Kidney (tissue), 22 donors: ENCODE results near the gene NLRP1. TPM values are rescaled to one million over a fixed set of nuclear protein-coding genes. Genes with fewer than 3 reads are reported as not detected.

Source experiments
- DNase-seq, 5 donors: peaks; one replicate each; pipeline ENCODE4 v3.0.0-alpha.2; 2013 to 2020
- FAIRE-seq: peaks from 2 replicates; lab custom pipeline; 2012; peaks lifted over from hg19 to GRCh38; lab: Jason Lieb, UNC
- H3K27ac ChIP-seq, 2 donors: one replicate each; pipeline ENCODE4 v1.7.0; 2013; ENCODE audit warnings: low read depth in 2 of 2, low read length in 2 of 2, inconsistent platforms in 1 of 2
- H3K27me3 ChIP-seq: one replicate; pipeline ENCODE4 v1.7.1; 2013; ENCODE audit warnings: low read length, inconsistent platforms; ENCODE audit not compliant: control insufficient read depth, insufficient read depth
- H3K36me3 ChIP-seq, 3 donors: one replicate each; pipeline versions ENCODE4 v1.7.0 to v1.7.1; 2013; ENCODE audit warnings: low read length in 3 of 3, control low read depth in 1 of 3, inconsistent platforms in 1 of 3; ENCODE audit not compliant: insufficient read depth in 3 of 3, control insufficient read depth in 2 of 3
- H3K4me1 ChIP-seq, 3 donors: one replicate each; pipeline versions ENCODE4 v1.7.0 to v1.7.1; 2013; ENCODE audit warnings: low read length in 3 of 3, inconsistent platforms in 1 of 3, low read depth in 1 of 3; ENCODE audit not compliant: control insufficient read depth in 2 of 3, insufficient read depth in 2 of 3
- H3K4me3 ChIP-seq, 3 donors: one replicate each; pipeline versions ENCODE4 v1.7.0 to v1.8.1; 2013; ENCODE audit warnings: low read length in 3 of 3, control low read depth in 1 of 3, inconsistent platforms in 1 of 3
- H3K9ac ChIP-seq, 3 donors: one replicate each; pipeline versions ENCODE4 v1.7.0 to v1.7.1; 2013; ENCODE audit warnings: low read length in 3 of 3, control low read depth in 1 of 3, inconsistent platforms in 1 of 3
- H3K9me3 ChIP-seq, 3 donors: one replicate each; pipeline versions ENCODE4 v1.7.0 to v1.7.1; 2013; ENCODE audit warnings: low read length in 3 of 3, control low read depth in 1 of 3, inconsistent platforms in 1 of 3; ENCODE audit not compliant: control insufficient read depth in 2 of 3, insufficient read depth in 1 of 3
- intact Hi-C: fragments of 100-400 bp; cut with DNase I; formaldehyde crosslinking; loops from one replicate; pipeline ENCODE4 v1.11.1; 2022
- long read RNA-seq, 10 donors: library from polyadenylated mRNA in 1 of 10; unstranded in 1 of 10; transcript quantifications; one replicate each; pipeline ENCODE4 v2.0.0 and lab custom pipeline, GENCODE V29; 2021 to 2026
- polyA plus RNA-seq: library from polyadenylated mRNA; stranded (reverse); fragments of 350-450 nt; fragmentation: Illumina TruSeq; extraction: RNeasy Lipid Tissue Mini Kit (QIAGEN cat#74804); gene quantifications from one replicate; pipeline ENCODE4 v1.2.3, GENCODE V29; 2014; ENCODE audit warnings: low read depth, low replicate concordance; ENCODE audit not compliant: insufficient read depth
- total RNA-seq: library from RNA; stranded (reverse); fragmentation: NEBNext Ultra II Directional; extraction: Animal tissue kit (Norgen Biotek cat#: 25700); gene quantifications from one replicate; pipeline ENCODE4 v1.2.1, GENCODE V29; 2021
- TF ChIP-seq, protein P1 (sequence below): IDR thresholded peaks from 3 replicates; pipeline ENCODE4 v1.5.1; 2012; ENCODE audit warnings: mild to moderate bottlenecking, moderate library complexity, borderline replicate concordance; ENCODE audit not compliant: insufficient read depth; ENCODE audit errors: extremely low read depth
- donor health status: control.
- donor health status: control.
- donor health status: control.
- donor health status: control.
- donor health status: control.
- donor health status: DM: yes; HTN: yes; CAD: no.
- donor health status: Normal renal cell carcinoma (clear cell type).

Gene NLRP1
- 19.6 TPM for total RNA-seq
- polyA plus RNA-seq, result 11.4 TPM
- long read RNA-seq, donor 1, transcript NLRP1-206 (2 exons, 1,627 nt), result major isoform, 32 of 32 reads
- long read RNA-seq, donor 1, partial matches to known transcripts, result 0 of 32 reads
- long read RNA-seq, donor 1, other reads (novel, unspliced or antisense), result 0 of 32 reads
- long read RNA-seq, donor 2, transcript NLRP1-206 (2 exons, 1,627 nt), result major isoform, 20 of 20 reads
- long read RNA-seq, donor 2, partial matches to known transcripts, result 0 of 20 reads
- long read RNA-seq, donor 2, other reads (novel, unspliced or antisense), result 0 of 20 reads
- long read RNA-seq, donor 3, transcript NLRP1-206 (2 exons, 1,627 nt), result major isoform, 37 of 37 reads
- long read RNA-seq, donor 3, partial matches to known transcripts, result 0 of 37 reads
- long read RNA-seq, donor 3, other reads (novel, unspliced or antisense), result 0 of 37 reads
- long read RNA-seq, donor 4, transcript NLRP1-206 (2 exons, 1,627 nt), result major isoform, 30 of 30 reads
- long read RNA-seq, donor 4, partial matches to known transcripts, result 0 of 30 reads
- long read RNA-seq, donor 4, other reads (novel, unspliced or antisense), result 0 of 30 reads
- long read RNA-seq, donor 5, partial matches to known transcripts, result 0 of 2 reads
- long read RNA-seq, donor 5, other reads (novel, unspliced or antisense), result 0 of 2 reads
- long read RNA-seq, donor 6, transcript NLRP1-206 (2 exons, 1,627 nt), result major isoform, 30 of 30 reads
- long read RNA-seq, donor 6, partial matches to known transcripts, result 0 of 30 reads
- long read RNA-seq, donor 6, other reads (novel, unspliced or antisense), result 0 of 30 reads
- long read RNA-seq, donor 7, full-length matches to known transcripts, result 4 of 15 reads
- long read RNA-seq, donor 7, partial matches to known transcripts, result 4 of 15 reads
- long read RNA-seq, donor 7, other reads (novel, unspliced or antisense), result 7 of 15 reads
- long read RNA-seq, donor 8, transcript NLRP1-206 (2 exons, 1,627 nt), result major isoform, 54 of 68 reads
- long read RNA-seq, donor 8, partial matches to known transcripts, result 14 of 68 reads
- long read RNA-seq, donor 8, other reads (novel, unspliced or antisense), result 0 of 68 reads
- long read RNA-seq, donor 9, transcript NLRP1-206 (2 exons, 1,627 nt), result major isoform, 16 of 26 reads
- long read RNA-seq, donor 9, partial matches to known transcripts, result 10 of 26 reads
- long read RNA-seq, donor 9, other reads (novel, unspliced or antisense), result 0 of 26 reads
- long read RNA-seq, donor 10, transcript NLRP1-206 (2 exons, 1,627 nt), result major isoform, 26 of 26 reads
- long read RNA-seq, donor 10, partial matches to known transcripts, result 0 of 26 reads
- long read RNA-seq, donor 10, other reads (novel, unspliced or antisense), result 0 of 26 reads

GRCh38 chr17:5584383-5585286, at the start of gene NLRP1:
TSS of gene NLRP1 (minus strand) at chr17:5584509. CDS start at chr17:5583957, 552 bp downstream.
- no peaks in the 10 kb centered on the region for H3K9me3 ChIP-seq
- no peaks in the 10 kb centered on the region for H3K36me3 ChIP-seq
- H3K9ac ChIP-seq, result peak within 1 kb of the TSS in 2 of 3 donors; percentile 43 to 65
- peak within 1 kb of the TSS in 2 of 3 donors; percentile 54 to 60 for H3K4me3 ChIP-seq
- H3K27me3 ChIP-seq, result no peaks in the 10 kb centered on the region
- FAIRE-seq (no peak), DNase-seq (peak in 2 of 5 donors; percentile 44 to 92)
- H3K4me1 ChIP-seq, result peaks cover 0 to 10% (median 4%) of the 10 kb centered on the region in 3 donors
- TF ChIP-seq, protein P1, sequence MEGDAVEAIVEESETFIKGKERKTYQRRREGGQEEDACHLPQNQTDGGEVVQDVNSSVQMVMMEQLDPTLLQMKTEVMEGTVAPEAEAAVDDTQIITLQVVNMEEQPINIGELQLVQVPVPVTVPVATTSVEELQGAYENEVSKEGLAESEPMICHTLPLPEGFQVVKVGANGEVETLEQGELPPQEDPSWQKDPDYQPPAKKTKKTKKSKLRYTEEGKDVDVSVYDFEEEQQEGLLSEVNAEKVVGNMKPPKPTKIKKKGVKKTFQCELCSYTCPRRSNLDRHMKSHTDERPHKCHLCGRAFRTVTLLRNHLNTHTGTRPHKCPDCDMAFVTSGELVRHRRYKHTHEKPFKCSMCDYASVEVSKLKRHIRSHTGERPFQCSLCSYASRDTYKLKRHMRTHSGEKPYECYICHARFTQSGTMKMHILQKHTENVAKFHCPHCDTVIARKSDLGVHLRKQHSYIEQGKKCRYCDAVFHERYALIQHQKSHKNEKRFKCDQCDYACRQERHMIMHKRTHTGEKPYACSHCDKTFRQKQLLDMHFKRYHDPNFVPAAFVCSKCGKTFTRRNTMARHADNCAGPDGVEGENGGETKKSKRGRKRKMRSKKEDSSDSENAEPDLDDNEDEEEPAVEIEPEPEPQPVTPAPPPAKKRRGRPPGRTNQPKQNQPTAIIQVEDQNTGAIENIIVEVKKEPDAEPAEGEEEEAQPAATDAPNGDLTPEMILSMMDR, result no peak
- H3K27ac ChIP-seq, result peak within 1 kb of the TSS; percentile 63 to 76
- intact Hi-C loops, result no loop called here

GRCh38 chr17:5631958-5632590, 47.8 kb upstream of the NLRP1 start:
- TF ChIP-seq, protein P1, result no peak
- no peak overlapping the region for H3K27ac ChIP-seq
- no peaks in the 10 kb centered on the region for H3K9me3 ChIP-seq
- FAIRE-seq, result no peak
- intact Hi-C loops, result no loop called here
- H3K4me3 ChIP-seq, result no peak overlapping the region
- no peaks in the 10 kb centered on the region for H3K27me3 ChIP-seq
- H3K4me1 ChIP-seq, result no peaks in the 10 kb centered on the region
- H3K36me3 ChIP-seq, result no peaks in the 10 kb centered on the region
- peak in 3 of 5 donors; percentile 26 to 49 (median 42) for DNase-seq
- H3K9ac ChIP-seq, result no peak overlapping the region

GRCh38 chr17:5630434-5630833, 46.1 kb upstream of the NLRP1 start:
- Histone ChIP-seq H3K9ac (no peak overlapping the region), H3K4me1 (no peaks in the 10 kb centered on the region), H3K27me3 (no peaks in the 10 kb centered on the region), H3K4me3 (no peak overlapping the region), H3K27ac (no peak overlapping the region), H3K36me3 (no peaks in the 10 kb centered on the region), H3K9me3 (no peaks in the 10 kb centered on the region)
- DNase-seq (no peak), FAIRE-seq (no peak)
- intact Hi-C loops, result no loop called here
- TF ChIP-seq, protein P1, result no peak
